ENCODE results near the gene DET1. TPM values are rescaled to one million over a fixed set of nuclear protein-coding genes. Genes with fewer than 3 reads are reported as not detected.
A peak's percentile ranks its signal among the peaks of the same experiment; 100 is the strongest.
"Not testable (repeated sequence)": the region's sequence is repeated elsewhere in the genome, so short reads cannot be mapped to it uniquely, and the experiment has no call there.

Gene DET1
- total RNA-seq, 1 experiment from 2014 or later, result 5.2 TPM

- DNase-seq (ENCODE audit: low read depth), result not testable (repeated sequence)
These were observed 6.1 kb downstream of the DET1 start for GRCh38 chr15:88540350-88540749.

GRCh38 chr15:88539441-88539840, 7.0 kb downstream of the DET1 start:
- DNase-seq (ENCODE audit: low read depth), result no peak

- no peak for DNase-seq (ENCODE audit: low read depth)
These were observed 7.5 kb downstream of the DET1 start for GRCh38 chr15:88538972-88539371.

- no peak for DNase-seq (ENCODE audit: low read depth)
These were observed 8.7 kb downstream of the DET1 start for GRCh38 chr15:88537591-88538317.

- DNase-seq (ENCODE audit: low read depth), result no peak
These were observed 10.7 kb downstream of the DET1 start for GRCh38 chr15:88535607-88536313.

GRCh38 chr15:88535100-88535499, 11.4 kb downstream of the DET1 start:
- DNase-seq (ENCODE audit: low read depth), result peak; percentile 9

- DNase-seq (ENCODE audit: low read depth), result no peak
These were observed 13.1 kb downstream of the DET1 start for GRCh38 chr15:88533376-88533775.

GRCh38 chr15:88529021-88529630, 17.4 kb downstream of the DET1 start:
- peak; percentile 9 for DNase-seq (ENCODE audit: low read depth)

- DNase-seq (ENCODE audit: low read depth), result no peak
These were observed 20.1 kb downstream of the DET1 start for GRCh38 chr15:88526247-88526879.

GRCh38 chr15:88525418-88525817, 21.1 kb downstream of the DET1 start:
- no peak for DNase-seq (ENCODE audit: low read depth)

- not testable (repeated sequence) for DNase-seq (ENCODE audit: low read depth)
These were observed 22.4 kb downstream of the DET1 start for GRCh38 chr15:88524094-88524493.

GRCh38 chr15:88518903-88519302, 27.6 kb downstream of the DET1 start:
- DNase-seq (ENCODE audit: low read depth), result no peak

GRCh38 chr15:88513195-88513594, 33.3 kb downstream of the DET1 start:
- no peak for DNase-seq (ENCODE audit: low read depth)

- DNase-seq (ENCODE audit: low read depth), result no peak
These were observed 33.9 kb downstream of the DET1 start for GRCh38 chr15:88512601-88513000.

GRCh38 chr15:88512078-88512477, 34.4 kb downstream of the DET1 start:
- DNase-seq (ENCODE audit: low read depth), result no peak

GRCh38 chr15:88511161-88511560, 35.3 kb downstream of the DET1 start:
- no peak for DNase-seq (ENCODE audit: low read depth)

- DNase-seq (ENCODE audit: low read depth), result no peak
These were observed 36.5 kb downstream of the DET1 start for GRCh38 chr15:88509964-88510363.

GRCh38 chr15:88509321-88509720, 37.2 kb downstream of the DET1 start:
- DNase-seq (ENCODE audit: low read depth), result no peak

GRCh38 chr15:88506628-88507027, 39.9 kb downstream of the DET1 start:
- DNase-seq (ENCODE audit: low read depth), result no peak

- no peak for DNase-seq (ENCODE audit: low read depth)
These were observed 40.8 kb downstream of the DET1 start for GRCh38 chr15:88505721-88506120.

- no peak for DNase-seq (ENCODE audit: low read depth)
These were observed 42.0 kb downstream of the DET1 start for GRCh38 chr15:88504445-88504844.

GRCh38 chr15:88498996-88499395, 47.5 kb downstream of the DET1 start:
- no peak for DNase-seq (ENCODE audit: low read depth)
